Measurements from ENCODE around the gene ANKRD66.

Gene ANKRD66

DNA sequence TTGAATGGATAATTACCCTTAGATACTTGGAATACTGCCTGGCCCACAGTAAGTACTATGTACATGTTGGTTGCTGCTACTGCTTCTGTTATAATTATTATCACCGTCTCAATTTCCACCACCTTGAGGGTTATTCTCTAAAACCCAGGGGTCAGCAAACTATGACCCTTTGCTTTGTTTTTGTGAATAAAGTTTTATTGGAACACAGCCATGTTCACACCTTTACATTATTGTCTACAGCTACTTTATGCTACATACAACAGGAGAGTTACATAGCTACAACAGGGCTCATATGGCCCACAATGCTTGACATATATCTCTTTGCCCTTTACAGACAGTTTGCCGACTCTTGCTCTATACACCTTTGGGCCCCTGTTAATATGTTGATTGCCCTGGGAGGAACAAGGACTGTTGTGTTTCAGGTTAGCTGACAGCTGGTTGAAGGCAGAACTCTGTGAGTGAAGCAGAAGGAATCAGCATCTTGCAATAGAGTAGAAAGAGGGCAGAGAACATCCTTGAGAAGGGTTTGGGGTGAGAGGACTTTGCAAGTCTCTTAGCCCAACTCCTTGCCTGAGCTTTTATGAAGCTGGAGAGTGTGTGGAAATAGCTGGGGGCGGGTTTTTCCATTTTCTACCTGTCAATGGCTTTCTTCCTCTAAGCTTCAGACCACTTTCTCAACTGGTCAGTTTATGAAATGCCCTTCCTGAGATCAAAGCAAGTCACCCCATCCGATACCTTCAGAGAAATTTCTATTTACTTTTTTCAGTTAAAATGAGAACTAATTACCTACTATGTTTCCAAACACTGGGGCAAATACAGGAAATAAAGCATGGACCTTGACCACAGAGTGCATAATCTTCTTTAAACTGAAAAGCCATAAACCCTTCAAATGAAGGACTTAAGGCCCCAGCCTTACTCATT is 43.0 kb downstream of the ANKRD66 start:
- no peak for DNase-seq (ENCODE audit: low read depth in 2 of 2)

DNA sequence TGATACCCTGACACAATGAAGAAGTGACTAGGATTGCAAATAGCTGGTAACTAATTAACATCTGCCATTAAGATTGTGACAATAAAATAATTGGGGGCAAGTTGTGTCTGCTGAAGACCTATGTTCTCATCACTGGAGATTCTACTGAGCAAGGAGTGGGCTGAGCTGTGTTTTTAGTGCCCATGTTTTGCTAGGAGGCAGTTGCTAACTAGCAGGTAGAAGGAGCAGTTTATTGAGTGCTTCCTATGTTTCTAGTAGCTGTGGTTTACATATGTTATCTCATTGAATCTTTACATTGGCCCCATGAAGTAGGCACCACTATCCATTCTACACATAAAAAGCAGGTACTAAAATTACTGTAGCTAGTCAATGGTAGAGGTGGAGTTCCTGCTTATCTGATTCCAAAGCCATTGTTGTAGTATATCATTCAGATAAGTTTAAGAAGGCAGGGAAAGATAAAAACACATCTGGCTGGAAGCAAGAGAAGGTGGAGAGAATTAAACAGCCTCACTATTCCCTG is 43.7 kb downstream of the ANKRD66 start:
- DNase-seq (ENCODE audit: low read depth in 2 of 2): no peak

DNA sequence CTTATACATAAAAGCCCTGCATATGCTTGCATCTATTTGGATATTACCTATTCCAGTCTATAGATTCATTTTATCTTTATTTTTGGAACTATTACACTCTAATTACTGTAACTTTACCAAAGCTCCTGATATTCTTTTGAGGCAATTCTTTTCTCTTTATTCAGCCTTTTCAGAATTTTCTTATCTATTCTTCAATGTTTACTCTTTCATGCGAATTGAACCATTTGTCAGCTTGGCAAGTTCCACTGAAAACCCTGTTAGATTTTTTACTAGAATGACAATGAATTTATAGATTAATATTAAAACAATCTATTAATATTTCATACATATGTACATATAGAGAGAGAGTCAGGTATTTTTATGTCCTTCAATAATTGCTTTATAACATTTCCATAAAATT is 45.9 kb downstream of the ANKRD66 start:
- no peak for DNase-seq (ENCODE audit: low read depth in 2 of 2)

DNA sequence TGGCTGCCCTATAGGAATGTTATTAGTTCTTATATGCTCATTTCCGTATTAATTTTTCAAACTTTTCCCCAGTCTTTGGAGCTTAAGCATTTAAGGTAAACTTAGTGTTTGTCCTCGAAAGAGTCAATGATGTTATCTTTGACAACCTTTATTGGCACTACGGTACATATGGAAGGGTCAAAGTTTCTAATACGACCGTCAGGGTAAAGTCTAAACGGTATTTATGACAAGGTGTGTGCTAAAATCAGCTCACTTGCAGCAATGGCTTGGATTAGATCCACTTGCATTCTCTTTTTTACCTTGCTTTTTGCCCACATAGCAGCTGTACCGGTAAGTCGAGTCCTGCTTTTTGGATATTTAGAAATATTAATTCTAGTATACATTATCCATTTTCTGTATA is 46.4 kb downstream of the ANKRD66 start, which contains the start of gene MEP1A:
TSS of gene MEP1A (plus strand) at position 252 of the 400 bp plus-strand sequence. CDS start at position 262, 10 bp downstream.
- no peak for DNase-seq (ENCODE audit: low read depth in 2 of 2)

DNA sequence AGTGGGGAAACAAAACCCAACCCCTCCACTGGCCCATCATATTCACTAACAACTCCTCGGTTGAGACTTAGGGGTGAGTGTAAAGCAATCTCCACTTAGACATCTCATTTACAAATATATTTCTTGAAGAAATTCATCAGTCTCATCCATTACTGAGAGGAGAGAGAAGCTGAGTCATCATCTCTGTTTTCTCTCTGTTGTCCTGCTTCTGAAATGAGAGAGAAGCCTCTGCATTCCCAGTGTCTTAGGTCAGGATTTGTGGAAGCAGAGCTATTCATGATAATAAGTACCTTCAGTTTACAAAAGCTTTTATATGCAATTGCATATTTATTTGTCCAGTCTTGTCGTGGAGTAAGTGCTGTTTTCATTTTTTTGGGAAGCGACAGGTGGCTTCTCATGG is 47.3 kb downstream of the ANKRD66 start:
- no peak for DNase-seq (ENCODE audit: low read depth in 2 of 2)

DNA sequence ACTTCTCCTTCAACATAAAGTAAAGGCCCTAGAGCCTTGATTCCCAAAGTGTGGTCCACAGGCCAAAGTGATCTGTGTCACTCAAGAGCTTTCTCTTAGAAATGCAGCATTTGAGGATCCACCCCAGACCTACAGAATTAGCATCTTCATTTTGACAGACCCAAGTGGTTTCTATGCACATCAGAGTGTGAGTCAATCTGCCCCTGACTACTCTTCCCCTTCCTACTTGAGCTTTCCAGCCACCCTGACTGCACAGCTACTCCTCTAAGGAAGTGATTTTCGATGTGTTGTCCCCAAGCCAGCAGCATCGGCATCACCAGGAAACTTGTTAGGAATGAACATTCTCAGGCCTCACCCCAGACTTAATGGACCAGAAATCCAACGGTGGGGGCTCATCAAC is 49.1 kb downstream of the ANKRD66 start:
- no peak for DNase-seq (ENCODE audit: low read depth in 2 of 2)

DNA sequence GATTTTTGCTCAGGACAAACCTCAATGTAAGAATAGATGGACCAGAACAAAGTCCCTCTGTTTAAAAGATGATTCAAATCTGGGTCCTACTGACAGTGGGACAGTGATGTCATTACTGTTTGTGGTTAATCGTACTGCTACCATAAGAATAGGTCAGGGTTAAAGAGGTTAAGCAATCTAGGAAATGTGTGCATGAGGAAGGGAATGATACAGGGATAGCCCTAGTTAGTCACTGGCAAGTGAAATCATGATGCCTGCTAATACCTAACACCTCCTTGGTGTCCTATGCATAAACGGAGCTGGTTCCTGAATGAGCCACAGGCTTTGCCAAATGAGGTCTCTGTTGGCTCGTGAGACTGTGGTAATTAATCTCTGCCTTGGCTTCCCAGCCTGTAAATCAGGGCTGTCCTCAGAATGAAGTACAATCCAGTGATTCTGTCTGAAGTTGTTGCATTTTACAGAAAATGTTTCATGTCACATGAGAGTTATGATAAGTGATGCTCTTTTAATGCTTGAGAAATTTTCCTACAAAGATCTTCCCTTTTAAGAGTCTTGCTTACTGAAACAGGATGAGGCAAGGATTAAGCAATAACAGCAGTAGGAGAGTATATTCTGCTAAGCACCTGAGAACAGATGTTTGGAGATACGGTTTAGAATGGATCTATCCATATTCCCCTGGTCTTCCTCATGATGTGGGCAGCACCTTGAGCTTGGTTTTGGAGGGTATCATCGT is 50.3 kb downstream of the ANKRD66 start:
- no peak for DNase-seq (ENCODE audit: low read depth in 2 of 2)

DNA sequence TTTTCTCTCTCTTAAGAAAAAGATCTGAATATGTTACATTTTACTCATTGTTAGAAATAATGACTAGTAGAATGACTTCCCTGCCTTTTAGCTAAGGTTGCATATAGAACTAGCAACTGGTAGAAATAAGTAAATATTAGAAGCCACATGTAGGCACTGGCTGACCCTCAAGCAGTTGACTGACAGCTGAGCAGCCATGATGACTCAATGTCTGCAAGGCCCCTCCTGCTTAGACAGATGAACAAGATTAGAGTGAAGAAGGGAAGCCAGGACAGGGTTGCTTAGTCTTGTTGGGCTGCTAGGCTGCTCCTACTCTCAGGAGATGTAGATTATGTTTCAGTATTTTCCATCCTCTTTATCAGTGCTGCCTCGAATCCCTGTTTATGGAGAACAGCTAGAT is 52.9 kb downstream of the ANKRD66 start:
- no peak for DNase-seq (ENCODE audit: low read depth in 2 of 2)

DNA sequence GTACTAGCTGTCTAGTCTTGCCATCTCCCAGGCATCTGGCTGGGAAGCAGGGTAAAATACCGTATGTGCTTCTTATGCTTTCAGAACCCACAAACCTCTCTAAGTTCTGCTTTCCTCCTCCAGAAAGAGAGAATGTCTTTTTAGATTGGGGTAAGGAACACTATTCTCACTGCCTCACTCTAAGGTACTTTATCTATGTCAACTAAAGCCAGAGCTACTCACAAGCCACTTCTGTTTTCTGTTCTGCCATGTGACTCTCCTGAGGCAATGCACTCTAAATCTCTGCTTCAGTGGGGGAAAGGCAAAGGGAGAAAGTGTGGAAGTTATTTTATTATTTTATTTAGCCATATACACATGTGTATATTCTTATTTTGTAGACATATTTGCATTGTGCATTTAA is 62.1 kb downstream of the ANKRD66 start:
- no peak for DNase-seq (ENCODE audit: low read depth in 2 of 2)
